Activated CD4-positive, alpha-beta T cell treated with anti-CD3 and anti-CD28 coated beads, Interleukin-10, Interleukin-2, amounts not matched to agents 100 ng/mL and 50 ng/mL, durations not matched to agents 16 hours and 8 hours (primary cell): ENCODE data around the gene RXRA.
A peak's percentile ranks its signal among the peaks of the same experiment; 100 is the strongest.
"Not testable (repeated sequence)": the region's sequence is repeated elsewhere in the genome, so short reads cannot be mapped to it uniquely, and the experiment has no call there.

Experiments used
- DNase-seq: peaks from one replicate; pipeline ENCODE4 v3.0.0-alpha.2; 2020

The RXRA gene

DNA sequence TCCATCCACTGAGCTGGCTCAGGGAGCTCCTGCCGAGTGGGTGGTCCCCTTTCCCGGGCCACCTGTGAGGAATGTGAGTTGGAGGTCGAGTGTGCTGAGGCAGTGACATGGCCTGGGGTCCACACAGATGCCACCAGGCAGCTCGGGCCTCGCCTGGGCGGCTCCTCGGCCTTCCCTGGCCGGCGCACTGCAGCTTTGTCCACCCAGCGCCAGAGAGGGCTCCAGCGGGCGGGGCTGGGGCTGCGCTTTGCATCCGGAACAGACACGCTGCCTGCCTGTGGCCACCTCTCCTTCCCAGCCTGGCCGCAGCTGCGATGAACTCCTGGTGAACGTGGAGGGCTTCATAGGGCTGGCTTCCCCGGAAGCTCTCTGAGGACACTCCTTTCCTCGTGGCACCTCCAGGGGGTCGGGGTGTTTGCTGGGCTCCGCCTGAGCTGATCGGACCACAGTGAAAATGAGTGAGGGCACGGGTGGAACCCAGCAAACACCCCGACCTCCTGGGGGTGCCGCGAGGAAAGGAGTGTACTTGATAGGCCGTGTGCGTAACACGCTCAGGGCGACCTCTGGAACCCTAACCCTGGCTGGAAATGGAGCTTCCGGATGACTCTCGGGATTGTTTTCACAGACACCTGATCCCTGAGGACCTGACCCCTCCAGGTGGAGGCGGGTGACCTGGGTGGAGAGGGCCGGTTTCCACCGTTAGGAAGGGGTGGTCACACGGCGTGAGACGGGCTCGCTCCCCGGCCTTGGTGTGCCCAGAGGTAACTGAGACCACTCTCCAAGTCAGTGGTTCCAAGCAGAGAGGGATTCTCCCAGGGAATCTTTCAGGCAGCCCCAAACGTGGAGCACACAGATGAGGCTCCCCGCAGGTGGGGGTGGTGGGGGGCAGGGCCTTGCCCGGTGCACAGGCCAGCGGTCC lies 31.8 kb upstream of the RXRA start:
- DNase-seq: no peak

DNA sequence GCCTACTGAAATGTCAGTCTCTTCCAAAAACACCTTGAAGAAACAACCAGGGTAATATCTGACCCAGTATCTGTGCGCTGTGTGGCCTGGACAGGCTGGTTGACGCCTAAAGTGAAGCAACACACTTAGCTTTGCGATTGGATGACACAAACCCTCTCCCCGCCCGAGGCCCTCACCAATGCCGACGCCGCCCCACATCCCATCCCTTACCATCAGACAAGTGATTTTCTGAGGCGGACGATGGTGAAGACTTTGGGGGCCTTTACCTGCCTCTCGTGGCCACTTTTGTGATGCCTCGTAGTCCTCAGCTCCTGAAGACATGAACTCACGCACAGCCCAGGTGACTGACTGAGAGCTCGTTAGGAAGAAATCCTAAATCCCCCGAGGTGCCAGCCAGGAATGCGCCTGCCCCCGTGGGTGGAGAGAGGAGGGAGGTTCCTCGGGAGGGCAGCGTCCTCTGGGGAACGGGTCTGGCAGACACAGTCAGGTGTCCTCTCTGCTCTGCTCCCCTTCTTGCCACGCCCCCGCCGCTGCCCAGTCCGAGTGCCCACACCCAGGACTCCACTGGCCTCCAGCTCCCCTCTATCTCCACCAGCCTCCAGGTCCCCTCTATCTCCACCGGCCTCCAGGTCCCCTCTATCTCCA lies 31.0 kb upstream of the RXRA start:
- no peak for DNase-seq

DNA sequence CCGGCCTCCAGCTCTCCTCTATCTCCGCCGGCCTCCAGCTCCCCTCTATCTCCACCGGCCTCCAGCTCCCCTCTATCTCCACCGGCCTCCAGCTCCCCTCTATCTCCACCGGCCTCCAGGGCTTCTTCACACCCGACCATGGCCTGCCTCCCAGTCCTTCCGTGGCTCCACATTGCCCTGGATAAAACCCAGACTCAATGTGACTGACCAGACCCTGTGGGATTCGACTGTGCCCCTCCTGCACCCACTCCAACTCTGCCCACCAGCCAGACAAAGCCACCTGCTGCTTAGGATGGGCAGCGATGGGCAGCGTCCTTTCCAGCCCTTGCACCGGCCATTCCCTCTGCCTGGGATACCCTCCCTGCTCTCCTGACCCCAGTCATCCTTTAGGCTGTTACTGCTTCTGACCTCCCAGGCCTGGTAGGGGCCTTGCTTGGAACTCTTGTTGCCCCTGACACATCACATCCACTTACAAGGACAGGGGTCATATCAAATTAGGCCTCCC lies 30.5 kb upstream of the RXRA start:
- DNase-seq: no peak

DNA sequence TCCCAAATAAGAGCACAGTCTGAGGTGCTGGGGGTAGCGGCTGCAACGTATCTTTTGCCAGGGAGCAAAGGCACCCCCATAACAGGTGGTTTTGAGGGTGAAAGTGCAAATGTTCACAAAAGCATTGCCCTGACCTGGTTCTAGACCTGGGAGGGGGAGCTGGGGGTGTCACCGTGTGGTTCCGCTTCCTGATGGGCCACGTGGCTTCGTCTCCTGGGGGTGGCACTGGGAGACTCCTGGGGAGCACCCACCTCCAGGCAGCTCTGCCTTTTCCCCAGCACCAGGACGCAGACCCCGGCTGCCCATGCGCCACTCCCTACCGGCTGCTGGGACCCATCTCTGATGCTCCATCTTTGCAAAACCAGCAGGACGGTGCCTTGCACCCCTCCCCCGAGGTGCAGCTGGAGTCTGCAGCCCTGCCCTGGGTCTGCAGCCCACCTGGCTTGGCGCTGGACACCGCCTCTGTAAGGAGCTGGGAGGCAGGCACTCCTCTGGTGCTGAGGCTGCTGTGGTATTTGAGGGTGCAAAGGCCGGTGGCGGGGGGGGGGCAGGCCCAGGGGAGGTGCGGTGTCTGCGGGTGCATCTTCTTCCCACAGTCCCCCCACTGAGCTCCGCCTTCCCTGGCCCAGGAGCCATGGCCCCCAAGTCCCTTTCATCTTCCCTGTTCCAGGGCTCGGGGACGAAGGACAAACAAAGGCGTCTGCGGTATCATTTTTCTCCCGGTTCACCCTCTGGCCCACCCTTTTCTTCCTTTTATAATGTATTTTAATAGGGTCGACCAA lies 29.8 kb upstream of the RXRA start:
- DNase-seq: no peak

DNA sequence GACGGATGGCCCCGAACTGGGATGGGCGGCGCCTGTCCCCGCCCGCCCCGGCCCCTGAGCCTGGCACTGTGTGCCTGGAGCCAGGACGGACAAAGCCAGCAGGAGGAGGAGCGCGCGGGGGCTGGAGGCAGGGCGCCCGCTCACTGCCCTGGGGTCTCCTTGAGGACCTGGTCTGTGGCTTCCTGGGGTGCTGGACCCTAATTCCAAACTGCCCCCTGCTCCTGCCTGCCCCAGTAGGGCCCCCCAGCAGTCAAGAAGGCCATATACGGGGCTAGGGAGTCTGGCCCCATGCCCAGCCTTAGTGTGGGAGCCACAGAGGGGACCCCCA lies 29.2 kb upstream of the RXRA start:
- no peak for DNase-seq

DNA sequence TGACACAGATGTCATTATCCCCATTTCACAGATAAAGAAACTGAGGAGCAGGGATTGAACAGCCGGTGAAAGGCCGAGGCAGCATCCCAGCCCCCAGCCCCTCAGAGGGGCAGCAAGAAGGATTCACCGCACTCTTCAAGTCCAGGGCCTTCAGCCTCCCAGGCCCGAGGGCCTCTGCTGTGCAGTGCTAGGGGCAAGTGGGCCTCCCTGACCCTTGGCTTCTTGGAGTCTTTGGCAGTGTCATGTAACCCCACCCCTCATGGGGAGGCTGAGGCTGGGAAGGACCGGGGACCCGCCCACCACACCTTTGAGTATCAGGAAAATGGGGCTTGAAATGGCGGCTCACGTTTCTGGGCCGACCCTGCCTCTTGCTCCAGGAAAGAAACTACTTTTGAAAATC lies 28.7 kb upstream of the RXRA start:
- no peak for DNase-seq

DNA sequence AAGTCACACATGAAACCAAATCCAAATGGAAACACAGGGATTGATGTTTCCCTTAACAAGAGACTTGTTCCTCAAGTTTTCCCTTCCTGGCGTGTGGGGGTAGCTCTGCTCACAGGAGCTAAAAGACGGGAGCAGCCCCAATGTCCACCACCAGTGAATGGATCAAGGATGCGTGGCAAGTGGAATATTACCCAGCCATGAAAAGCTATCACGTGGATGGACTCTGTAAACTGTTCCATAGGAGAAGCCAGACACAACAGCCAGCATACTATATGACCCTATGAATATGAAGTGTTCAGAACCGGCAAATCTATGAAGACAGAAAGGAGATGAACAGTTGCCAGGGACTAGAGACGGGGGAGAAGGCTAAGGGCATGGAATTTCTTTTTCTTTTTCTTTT lies 28.3 kb upstream of the RXRA start:
- DNase-seq: no peak

DNA sequence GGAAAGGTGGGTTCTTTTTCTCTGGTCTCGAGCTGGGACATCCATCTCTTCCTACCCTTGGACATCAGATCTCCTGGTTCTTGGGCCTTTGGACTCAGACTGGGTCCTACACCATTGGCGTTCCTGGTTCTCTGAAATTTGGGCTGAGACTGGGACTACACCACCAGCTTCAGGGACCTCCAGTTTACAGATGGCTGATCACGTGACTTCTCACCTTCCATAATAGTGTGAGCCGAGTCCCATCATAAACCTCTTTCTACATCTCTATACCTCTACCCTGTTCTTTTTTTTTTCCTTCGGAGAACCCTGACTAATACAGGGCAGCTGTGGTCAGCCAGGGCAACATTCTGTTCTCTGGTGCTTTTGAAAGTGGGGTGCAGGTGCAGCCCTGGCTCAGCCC lies 27.2 kb upstream of the RXRA start:
- DNase-seq: no peak

DNA sequence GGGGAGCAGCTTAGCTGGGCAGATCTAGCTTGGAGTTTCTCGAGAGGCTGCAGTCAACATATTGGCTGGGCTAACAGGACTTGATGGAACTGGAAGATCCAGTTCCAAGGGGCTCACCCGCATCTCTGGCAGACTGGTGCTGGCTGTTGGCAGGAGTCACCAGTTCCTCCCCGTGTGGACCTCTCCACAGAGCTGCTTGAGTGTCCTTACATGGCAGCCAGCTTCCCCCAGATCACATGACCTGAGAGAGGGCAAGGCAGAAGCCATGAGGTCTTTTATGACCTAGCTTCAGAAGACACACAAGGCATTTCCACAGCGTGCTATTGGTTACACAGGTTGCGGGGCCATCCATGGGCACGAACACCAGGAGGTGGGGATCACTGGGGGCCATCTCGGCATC lies 26.4 kb upstream of the RXRA start:
- no peak for DNase-seq

DNA sequence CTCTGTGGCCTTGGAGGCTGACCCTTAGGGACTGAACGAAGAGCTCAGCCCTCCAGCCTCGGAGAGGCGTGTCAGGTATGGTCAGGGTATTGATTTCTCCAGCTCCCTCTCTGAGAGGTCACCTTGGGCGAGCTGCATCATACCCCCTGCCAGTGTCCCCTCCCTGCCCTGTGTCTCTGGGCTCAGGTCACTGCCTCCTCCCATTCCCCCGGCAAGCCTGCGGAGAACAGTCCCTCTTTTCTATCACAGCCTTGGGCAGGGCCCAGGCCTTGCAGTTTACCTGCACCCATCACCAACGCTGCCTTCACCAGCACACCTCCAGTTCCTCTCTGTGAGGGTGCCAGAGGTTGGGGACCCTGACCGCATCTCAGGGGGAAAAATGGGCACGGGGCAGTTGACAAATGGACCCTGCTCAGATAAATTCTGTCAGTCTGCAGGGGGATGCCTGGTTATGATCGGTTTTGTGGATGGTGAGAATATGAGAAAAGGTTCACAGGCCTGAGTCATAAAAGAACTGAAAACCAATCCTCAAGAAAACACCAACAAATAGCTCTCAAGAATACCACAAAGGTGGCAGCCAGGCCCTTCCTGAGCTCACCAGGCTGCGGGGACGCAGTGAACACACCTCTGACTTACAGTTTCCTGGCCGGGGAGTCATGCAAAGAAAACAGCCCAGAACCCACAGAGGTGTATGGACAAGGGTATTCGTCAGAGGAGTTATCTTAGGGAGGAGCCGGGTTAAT lies 24.7 kb upstream of the RXRA start:
- peak; percentile 87 for DNase-seq

DNA sequence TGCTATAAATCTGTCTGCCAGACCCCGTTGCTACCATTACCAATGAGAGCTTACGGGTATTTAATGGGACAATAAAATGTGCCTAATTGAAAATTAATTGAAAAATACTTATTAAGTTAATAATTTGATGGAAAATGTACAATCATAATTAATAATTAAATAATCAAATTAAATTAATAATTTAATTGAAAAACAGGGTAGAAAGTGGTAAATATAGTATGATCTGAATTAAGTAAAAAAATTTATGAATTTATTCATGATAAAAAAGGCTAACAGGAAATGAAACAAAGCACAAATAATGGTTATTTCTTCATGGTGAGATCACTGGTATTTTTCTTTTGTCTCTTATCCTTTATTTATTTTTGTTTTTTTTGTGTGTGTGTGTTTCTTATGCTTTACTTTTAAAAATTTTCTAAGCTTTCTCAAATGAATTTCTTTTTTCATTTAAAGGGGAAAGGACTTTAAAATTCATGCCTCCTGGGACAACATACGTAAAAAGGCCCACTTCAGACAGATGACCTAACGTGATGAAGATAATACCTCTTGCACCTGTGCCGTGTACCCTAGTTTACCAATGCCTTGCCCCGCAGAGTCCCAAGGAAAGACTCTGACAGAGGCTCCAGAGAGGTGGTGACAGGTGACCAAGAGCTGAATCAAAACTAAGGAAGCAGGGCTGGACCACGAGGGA lies 24.0 kb upstream of the RXRA start:
- no peak for DNase-seq

DNA sequence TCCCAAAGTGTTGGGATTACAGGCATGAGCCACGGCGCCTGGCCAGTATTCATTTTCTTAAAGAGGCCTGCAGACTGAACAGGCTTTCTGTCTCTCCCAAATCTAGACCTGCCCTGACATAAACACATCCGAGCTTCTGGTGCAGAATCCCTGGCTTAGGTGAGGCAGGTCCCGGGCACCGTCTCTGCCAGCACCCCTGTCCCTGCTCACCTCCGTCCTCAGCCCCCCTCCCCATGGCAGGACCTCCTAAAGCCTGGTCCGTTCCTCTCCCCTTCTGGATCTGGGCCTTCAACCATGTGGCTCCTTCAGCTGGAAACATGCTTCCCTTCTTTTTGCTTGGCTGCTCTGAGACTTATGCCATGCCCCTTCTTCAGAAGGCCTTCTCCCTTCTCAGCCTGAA lies 22.7 kb upstream of the RXRA start:
- DNase-seq: no peak

DNA sequence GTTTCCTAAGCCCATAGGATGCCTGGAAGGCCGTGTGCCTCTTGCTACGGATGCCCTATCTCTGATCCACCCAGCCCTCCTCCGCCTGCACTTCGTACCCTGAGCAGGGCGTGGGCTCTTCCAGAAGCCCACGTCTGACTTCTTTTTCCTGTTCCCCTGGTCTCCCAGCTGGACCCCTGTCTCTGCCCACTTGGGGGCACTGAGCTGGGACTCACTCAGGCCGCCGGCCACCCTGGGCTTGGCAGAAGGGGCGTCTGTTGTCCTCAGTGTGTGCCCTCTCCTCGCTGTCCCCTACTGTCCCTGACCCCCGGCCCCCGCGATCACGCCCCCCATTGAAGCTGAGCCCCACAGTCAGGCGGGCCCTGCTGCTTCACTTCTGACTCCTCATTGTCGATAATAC lies 22.0 kb upstream of the RXRA start:
- no peak for DNase-seq

DNA sequence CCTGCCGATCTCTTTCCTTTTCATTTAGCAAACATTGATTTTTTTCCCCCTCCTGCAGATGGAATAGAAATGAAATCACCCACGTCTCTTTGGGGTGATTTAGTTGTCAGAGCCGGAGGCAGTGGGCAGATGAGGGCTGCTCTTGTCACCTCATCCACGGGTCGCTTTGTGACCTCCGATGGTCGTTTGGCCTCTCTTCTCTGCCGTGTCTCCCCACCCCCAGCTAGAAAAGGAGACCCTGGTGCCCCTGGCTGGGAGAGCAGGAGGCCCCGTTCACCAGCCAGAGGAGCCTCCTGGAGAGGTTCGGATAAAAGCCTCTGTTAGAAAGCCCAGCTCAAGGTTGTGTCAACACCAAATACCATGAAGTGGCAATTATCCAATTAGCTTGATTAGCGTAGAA lies 21.6 kb upstream of the RXRA start:
- DNase-seq: no peak

DNA sequence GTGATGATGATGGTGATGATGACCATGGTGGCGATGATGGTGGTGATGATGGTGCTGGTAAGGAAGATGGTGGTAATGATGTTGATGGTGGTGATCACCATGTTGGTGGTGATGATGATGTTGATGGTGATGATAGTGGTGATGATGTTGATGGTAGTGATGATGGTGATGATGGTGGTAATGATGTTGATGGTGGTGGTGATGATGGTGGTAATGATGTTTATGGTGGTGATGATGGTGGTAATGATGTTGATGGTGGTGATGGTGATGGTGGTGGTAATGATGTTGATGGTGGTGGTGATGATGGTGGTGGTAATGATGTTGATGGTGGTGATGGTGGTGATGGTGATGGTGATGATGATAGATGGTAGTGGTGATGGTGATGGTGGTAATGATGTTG lies 20.7 kb upstream of the RXRA start:
- no peak for DNase-seq

DNA sequence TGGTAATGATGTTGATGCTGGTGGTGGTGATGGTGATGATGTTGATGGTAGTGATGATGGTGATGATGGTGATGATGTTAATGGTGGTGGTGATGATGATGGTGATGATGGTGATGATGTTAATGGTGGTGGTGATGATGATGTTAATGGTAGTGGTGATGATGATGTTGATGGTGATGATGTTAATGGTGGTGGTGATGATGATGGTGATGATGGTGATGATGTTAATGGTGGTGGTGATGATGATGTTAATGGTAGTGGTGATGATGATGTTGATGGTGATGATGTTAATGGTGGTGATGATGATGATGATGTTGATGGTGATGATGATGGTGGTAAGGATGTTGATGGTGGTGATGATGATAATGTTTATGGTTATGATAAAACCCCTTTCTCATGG lies 20.2 kb upstream of the RXRA start:
- not testable (repeated sequence) for DNase-seq

DNA sequence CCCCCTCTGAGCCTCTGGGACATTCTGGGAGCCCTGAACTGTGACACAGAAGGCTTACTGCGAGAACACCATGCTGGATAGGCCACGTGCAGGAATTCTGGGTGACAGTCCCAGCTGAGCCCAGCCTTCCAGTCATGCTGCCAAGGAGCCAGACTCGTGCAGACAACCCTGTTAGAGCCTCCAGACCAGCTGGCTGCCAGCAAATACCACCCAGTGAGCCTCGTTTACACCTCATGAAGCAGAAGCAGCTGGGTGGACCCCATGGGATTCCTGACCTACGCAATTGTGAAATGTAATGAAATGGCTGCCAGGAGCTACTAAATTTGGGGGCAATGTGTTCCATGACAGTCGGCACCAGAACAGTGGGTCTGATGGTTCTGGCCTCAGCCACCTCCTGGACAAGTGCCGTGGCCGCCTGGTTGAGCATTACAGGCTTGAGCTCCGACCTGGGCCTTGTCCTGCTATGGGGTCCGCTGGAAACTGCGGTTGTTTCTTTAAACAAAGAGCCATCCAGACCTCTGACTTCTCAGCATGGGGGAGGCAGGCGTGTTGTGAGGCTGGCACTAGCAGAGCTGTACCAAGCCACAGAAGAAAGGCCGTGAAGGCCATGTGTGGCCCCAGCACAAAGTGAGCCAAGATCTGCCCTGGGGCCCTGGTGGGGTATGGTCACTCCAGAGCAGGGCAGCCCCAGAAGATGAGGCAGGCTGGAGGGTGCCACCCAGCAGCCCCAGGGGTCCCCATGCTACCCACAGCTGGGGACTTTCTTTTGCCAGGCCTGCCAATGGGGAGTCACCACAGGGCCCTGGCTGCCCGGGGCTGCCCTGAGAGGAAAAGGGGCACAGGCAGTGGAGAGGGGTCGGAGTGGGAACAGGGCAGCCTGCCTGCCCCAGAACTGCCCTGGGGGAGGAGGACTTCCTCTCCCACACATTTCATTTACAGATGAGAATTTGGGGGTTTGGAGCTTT lies 19.3 kb upstream of the RXRA start:
- no peak for DNase-seq

DNA sequence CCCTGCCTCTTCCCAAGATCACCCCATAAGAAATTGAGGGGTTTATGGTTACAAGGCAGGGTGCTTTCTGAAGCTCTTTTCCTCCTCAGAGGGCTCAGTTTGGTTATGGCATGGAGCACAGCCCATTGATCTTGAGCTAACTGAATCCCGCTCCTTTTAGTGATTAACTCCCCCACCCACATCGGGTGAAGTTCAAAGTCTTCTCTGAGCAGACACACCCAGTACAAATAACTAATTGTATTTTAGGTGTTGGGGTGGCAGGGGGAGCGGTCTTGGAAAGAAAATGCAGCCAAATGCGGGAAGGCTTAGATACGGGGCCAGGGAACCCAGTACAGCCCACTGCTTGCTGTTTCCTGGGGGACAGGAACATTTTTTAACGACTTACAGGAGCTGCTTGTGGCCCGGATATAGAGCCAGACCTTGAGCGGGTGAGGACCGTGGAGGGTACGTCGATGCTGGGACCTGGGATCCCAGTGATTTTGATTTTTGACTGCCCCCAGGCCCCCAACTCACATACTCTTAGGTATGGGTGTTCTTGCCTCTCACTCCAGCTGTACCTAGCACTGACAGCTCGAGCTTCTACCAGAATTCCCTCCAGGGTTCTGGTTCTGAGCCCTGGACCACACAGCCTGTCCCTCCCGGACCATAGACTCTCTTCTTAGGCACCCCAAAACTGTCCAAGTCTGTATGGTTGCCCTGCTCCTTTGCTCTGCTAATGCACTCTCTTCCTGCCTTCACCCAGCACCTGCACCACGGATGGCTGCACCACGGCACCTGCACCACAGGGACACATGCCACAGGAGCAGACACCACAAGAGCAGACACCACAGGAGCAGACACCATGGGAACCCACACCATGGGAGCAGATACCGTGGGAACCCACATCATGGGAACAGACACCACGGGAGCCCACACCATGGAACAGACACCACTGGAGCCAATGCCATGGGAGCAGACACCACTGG lies 18.3 kb upstream of the RXRA start:
- no peak for DNase-seq

DNA sequence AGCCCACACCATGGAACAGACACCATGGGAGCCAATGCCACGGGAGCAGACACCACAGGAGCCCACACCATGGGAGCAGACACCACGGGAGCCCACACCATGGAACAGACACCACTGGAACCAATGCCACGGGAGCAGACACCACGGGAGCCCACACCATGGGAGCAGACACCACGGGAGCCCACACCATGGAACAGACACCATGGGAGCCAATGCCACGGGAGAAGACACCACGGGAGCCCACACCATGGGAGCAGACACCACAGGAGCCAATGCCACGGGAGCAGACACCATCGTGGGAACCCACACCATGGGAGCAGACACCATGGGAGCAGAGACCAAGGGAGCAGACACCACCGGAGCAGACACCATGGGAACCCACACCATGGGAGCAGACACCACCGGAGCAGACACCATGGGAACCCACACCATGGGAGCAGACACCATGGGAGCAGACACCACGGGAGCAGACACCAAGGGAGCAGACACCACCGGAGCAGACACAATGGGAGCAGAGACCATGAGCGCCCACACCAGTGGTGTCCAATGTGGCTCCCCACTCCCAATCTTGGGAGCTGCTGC lies 17.5 kb upstream of the RXRA start:
- DNase-seq: not testable (repeated sequence)

DNA sequence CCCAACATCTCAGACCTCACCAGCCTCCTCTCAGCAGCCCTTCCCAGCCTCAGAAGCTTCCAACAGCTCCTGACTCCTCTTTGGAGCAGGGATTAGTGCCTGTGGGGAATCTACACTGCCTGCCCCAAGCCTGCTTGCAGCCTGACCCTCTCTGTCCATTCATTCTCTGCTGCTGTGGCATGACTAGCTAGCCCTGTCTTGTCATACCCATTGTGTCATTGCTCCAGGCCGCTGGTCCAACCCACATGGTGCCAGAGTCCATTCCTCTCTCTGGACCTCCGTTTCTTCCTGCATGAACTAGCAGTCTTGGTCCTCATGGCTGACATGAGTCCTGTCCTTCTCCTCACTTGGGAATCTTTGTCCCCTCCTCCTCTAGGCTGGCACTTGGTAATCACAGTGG lies 12.8 kb upstream of the RXRA start:
- no peak for DNase-seq
